Effector memory CD4-positive, alpha-beta T cell (primary cell): ENCODE measurements around the gene MICALL2.

Source experiments
- DNase-seq, 3 donors: peaks; one replicate each; pipeline ENCODE4 v3.0.0-alpha.2; 2020
- H3K27ac ChIP-seq: 2 replicates; pipeline ENCODE4 v1.7.0; 2013; ENCODE audit warnings: mild to moderate bottlenecking, low read length, moderate library complexity; ENCODE audit not compliant: insufficient read depth, poor library complexity, severe bottlenecking
- H3K27me3 ChIP-seq: replicated peaks from 2 replicates; pipeline ENCODE4 v1.7.0; 2013; ENCODE audit warnings: mild to moderate bottlenecking, low read length; ENCODE audit not compliant: insufficient read depth, control insufficient read depth, poor library complexity, severe bottlenecking
- H3K36me3 ChIP-seq: 2 replicates; pipeline ENCODE4 v1.7.0; 2013; ENCODE audit warnings: mild to moderate bottlenecking, low read length, moderate library complexity; ENCODE audit not compliant: control insufficient read depth, insufficient read depth
- H3K4me1 ChIP-seq: 2 replicates; pipeline ENCODE4 v1.7.0; 2013; ENCODE audit warnings: low read length, mild to moderate bottlenecking; ENCODE audit not compliant: control insufficient read depth, insufficient read depth, poor library complexity, severe bottlenecking
- H3K4me3 ChIP-seq: 2 replicates; pipeline ENCODE4 v1.7.0; 2013; ENCODE audit warnings: low read length, low read depth, mild to moderate bottlenecking; ENCODE audit not compliant: insufficient read depth, poor library complexity, severe bottlenecking
- H3K9me3 ChIP-seq: 2 replicates; pipeline ENCODE4 v1.7.0; 2013; ENCODE audit warnings: mild to moderate bottlenecking, low read length, moderate library complexity; ENCODE audit not compliant: control insufficient read depth

MICALL2 gene

GRCh38 chr7:1470901-1471300, 11.6 kb upstream of the MICALL2 start:
- Histone ChIP-seq H3K36me3 (peaks cover 31% of the 10 kb centered on the region), H3K9me3 (no peaks in the 10 kb centered on the region), H3K27me3 (no peaks in the 10 kb centered on the region), H3K4me1 (peaks cover 12% of the 10 kb centered on the region), H3K4me3 (no peak overlapping the region), H3K27ac (no peak overlapping the region)
- no peak for DNase-seq

GRCh38 chr7:1468643-1469298, 9.5 kb upstream of the MICALL2 start:
- peaks cover 2% of the 10 kb centered on the region for H3K4me1 ChIP-seq
- no peak for DNase-seq
- H3K4me3 ChIP-seq: no peak overlapping the region
- H3K27ac ChIP-seq: no peak overlapping the region
- H3K36me3 ChIP-seq: peaks cover 29% of the 10 kb centered on the region
- H3K9me3 ChIP-seq: no peaks in the 10 kb centered on the region
- no peaks in the 10 kb centered on the region for H3K27me3 ChIP-seq

DNA sequence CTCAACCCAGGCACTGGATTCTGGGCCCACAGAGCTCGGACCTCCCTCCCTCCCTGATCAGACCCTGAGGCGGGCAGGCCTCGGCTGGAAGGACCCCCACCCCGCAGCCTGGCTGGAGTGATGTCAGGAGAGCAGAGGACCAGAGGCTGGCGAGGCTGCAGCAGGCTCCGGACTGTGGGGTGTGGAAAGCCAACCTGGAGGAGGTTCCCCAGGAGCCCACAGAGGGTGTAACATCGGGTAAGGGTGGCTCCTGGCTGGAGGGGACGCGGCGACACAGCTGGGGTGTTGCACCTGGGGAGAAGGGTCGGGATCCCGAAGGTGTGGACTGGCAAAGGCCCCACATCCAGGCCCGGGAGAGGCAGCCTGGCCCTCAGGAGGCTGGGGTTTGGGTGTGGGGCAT, 8.9 kb upstream of the MICALL2 start:
- DNase-seq: no peak
- Histone ChIP-seq H3K4me1 (no peaks in the 10 kb centered on the region), H3K9me3 (no peaks in the 10 kb centered on the region), H3K36me3 (peaks cover 29% of the 10 kb centered on the region), H3K27me3 (no peaks in the 10 kb centered on the region), H3K27ac (no peak overlapping the region), H3K4me3 (no peak overlapping the region)

GRCh38 chr7:1466524-1467271, 7.4 kb upstream of the MICALL2 start:
- H3K4me3 ChIP-seq: no peak overlapping the region

DNA sequence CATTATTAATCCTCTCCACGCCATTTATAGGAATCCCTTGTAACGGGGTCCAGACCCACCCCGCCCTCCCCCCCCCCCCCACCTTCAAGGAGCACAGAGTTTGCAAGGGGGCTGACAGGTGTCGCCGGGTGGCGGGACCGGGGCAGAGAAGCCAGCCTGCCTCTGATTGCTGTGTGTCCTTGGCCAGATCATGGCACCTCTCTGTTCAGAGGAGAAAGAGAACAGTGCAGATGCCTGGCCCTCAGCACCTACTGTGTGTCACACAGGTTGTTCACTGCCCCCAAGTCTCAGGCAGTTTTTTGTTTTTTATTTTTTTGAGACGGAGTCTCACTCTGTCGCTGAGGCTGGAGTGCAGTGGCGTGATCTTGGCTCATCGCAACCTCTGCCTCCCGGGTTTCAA, 5.4 kb upstream of the MICALL2 start:
- Histone ChIP-seq H3K4me3 (no peak overlapping the region), H3K36me3 (peaks cover 5% of the 10 kb centered on the region), H3K27ac (no peak overlapping the region), H3K4me1 (peaks cover 5% of the 10 kb centered on the region), H3K27me3 (no peaks in the 10 kb centered on the region), H3K9me3 (no peaks in the 10 kb centered on the region)
- DNase-seq: no peak

More at GRCh38 chr7:1466524-1467271, 7.4 kb upstream of the MICALL2 start:
- Histone ChIP-seq H3K36me3 (peaks cover 23% of the 10 kb centered on the region), H3K27me3 (no peaks in the 10 kb centered on the region), H3K4me1 (no peaks in the 10 kb centered on the region), H3K27ac (no peak overlapping the region), H3K9me3 (no peaks in the 10 kb centered on the region)
- DNase-seq: no peak

DNA sequence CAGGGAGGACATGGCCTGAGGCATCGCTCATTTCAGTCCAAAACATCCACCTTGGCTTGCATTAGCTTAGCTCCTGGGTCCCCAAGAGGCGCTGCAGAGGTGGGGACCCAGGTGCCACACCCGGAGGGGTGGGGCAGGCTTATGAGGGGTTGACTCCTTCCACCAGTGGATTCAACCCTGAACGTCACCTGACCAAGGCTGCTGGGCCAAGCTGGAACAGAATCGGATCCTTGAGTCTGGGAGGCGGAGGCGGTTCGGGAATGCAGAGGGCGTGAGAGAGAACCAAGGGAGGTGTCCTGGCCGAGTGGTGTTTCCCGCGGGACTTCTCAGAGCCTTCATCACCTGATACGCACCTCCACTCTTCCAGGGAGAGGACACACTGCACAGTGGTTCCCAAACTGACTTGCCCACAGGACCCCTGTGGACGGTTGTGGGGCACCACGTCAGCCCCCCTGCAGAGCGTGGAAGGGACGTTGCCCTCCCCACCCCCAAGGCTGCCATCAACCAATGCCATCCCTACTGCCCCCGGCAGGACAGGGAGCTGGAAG, 4.5 kb upstream of the MICALL2 start:
- no peak overlapping the region for H3K4me3 ChIP-seq
- no peak for DNase-seq
- no peaks in the 10 kb centered on the region for H3K9me3 ChIP-seq
- H3K36me3 ChIP-seq: no peaks in the 10 kb centered on the region
- H3K27me3 ChIP-seq: no peaks in the 10 kb centered on the region
- H3K27ac ChIP-seq: no peak overlapping the region
- H3K4me1 ChIP-seq: peaks cover 11% of the 10 kb centered on the region

- no peaks in the 10 kb centered on the region for H3K27me3 ChIP-seq
- no peak overlapping the region for H3K27ac ChIP-seq
- H3K4me1 ChIP-seq: peaks cover 18% of the 10 kb centered on the region
Observed at GRCh38 chr7:1461646-1462375, 2.5 kb upstream of the MICALL2 start.

GRCh38 chr7:1460821-1461645, 1.8 kb upstream of the MICALL2 start:
- H3K4me1 ChIP-seq: peaks cover 18% of the 10 kb centered on the region
- no peaks in the 10 kb centered on the region for H3K27me3 ChIP-seq
- H3K36me3 ChIP-seq: no peaks in the 10 kb centered on the region
- H3K27ac ChIP-seq: no peak overlapping the region
- no peak overlapping the region for H3K4me3 ChIP-seq
- DNase-seq: no peak
- no peaks in the 10 kb centered on the region for H3K9me3 ChIP-seq

More at GRCh38 chr7:1461646-1462375, 2.5 kb upstream of the MICALL2 start:
- no peak overlapping the region for H3K4me3 ChIP-seq
- no peaks in the 10 kb centered on the region for H3K36me3 ChIP-seq
- DNase-seq: no peak
- no peaks in the 10 kb centered on the region for H3K9me3 ChIP-seq

GRCh38 chr7:1459920-1460820, 900 bp upstream of the MICALL2 start:
- Histone ChIP-seq H3K27ac (no peak overlapping the region), H3K36me3 (no peaks in the 10 kb centered on the region), H3K4me3 (peak overlapping the region; percentile 33), H3K4me1 (peaks cover 18% of the 10 kb centered on the region), H3K27me3 (no peaks in the 10 kb centered on the region), H3K9me3 (no peaks in the 10 kb centered on the region)
- no peak for DNase-seq
